Suprapubic skin (tissue), 4 donors: ENCODE measurements around the gene PPP1R37. TPM values are rescaled to one million over a fixed set of nuclear protein-coding genes. Genes with fewer than 3 reads are reported as not detected.

Experiments
- DNase-seq, 2 donors: peaks; one replicate each; pipeline ENCODE4 v3.0.0-alpha.2; 2019; ENCODE audit warnings: low spot score in 2 of 2
- H3K27ac ChIP-seq: fragments of 200-600 bp; sonication (generic); one replicate; pipeline ENCODE4 v1.5.1; 2019
- H3K27me3 ChIP-seq: fragments of 200-600 bp; sonication (generic); one replicate; pipeline ENCODE4 v1.5.1; 2019
- H3K36me3 ChIP-seq: fragments of 200-600 bp; sonication (generic); one replicate; pipeline ENCODE4 v1.5.1; 2019
- H3K4me1 ChIP-seq: fragments of 200-600 bp; sonication (generic); one replicate; pipeline ENCODE4 v1.5.1; 2019
- H3K4me3 ChIP-seq: fragments of 200-600 bp; sonication (generic); one replicate; pipeline ENCODE4 v1.5.1; 2019; ENCODE audit warnings: mild to moderate bottlenecking
- H3K9me3 ChIP-seq: fragments of 200-600 bp; sonication (generic); one replicate; pipeline ENCODE4 v1.5.1; 2019
- EP300 ChIP-seq: sonication (generic); formaldehyde crosslinking; IDR thresholded peaks from one replicate; pipeline ENCODE4 v1.6.1; 2017; ENCODE audit warnings: antibody characterized with exemption
- POLR2A ChIP-seq, 2 donors: fragments of 450-650 bp; IDR thresholded peaks; one replicate each; pipeline ENCODE4 v1.6.1; 2017; ENCODE audit warnings: antibody characterized with exemption in 2 of 2, mild to moderate bottlenecking in 2 of 2, moderate library complexity in 2 of 2
- POLR2AphosphoS5 ChIP-seq, 3 donors: sonication (generic); formaldehyde crosslinking; IDR thresholded peaks; one replicate each; pipeline ENCODE4 v1.6.1; 2017; ENCODE audit warnings: antibody characterized with exemption in 3 of 3
- WGBS: methylation state at CpG from one replicate; pipeline ENCODE4 v1.1.5; 2018; 5-methylcytosine and 5-hydroxymethylcytosine counted together
- total RNA-seq, 4 donors: library from RNA; depleted of rRNA; stranded (reverse); fragments of >200 nt; gene quantifications; one replicate each; pipeline ENCODE4 v1.1.0, GENCODE V29; 2016
- TF ChIP-seq, protein P1 (sequence below), 2 donors: fragments of 200-600 bp in 1 of 2; fragments of 450-650 bp in 1 of 2; sonication (generic) in 1 of 2; IDR thresholded peaks; one replicate each; pipeline ENCODE4 v1.5.1; 2016 to 2019; ENCODE audit warnings: antibody characterized with exemption in 2 of 2, mild to moderate bottlenecking in 1 of 2, moderate library complexity in 1 of 2

Gene PPP1R37
- total RNA-seq, 4 donors from 2014 or later, result 24.6 to 43.1 (median 33.5) TPM

GRCh38 chr19:45146251-45146650, 53.3 kb downstream of the PPP1R37 start:
- 52% methylated on average over 12 of the region's 13 CpGs for WGBS
- DNase-seq, result no peak
- Histone ChIP-seq H3K4me3 (no peak overlapping the region), H3K9me3 (no peaks in the 10 kb centered on the region), H3K4me1 (peaks cover 7% of the 10 kb centered on the region), H3K27ac (no peak overlapping the region), H3K36me3 (peaks cover 61% of the 10 kb centered on the region), H3K27me3 (no peaks in the 10 kb centered on the region)
- TF ChIP-seq, protein P1, sequence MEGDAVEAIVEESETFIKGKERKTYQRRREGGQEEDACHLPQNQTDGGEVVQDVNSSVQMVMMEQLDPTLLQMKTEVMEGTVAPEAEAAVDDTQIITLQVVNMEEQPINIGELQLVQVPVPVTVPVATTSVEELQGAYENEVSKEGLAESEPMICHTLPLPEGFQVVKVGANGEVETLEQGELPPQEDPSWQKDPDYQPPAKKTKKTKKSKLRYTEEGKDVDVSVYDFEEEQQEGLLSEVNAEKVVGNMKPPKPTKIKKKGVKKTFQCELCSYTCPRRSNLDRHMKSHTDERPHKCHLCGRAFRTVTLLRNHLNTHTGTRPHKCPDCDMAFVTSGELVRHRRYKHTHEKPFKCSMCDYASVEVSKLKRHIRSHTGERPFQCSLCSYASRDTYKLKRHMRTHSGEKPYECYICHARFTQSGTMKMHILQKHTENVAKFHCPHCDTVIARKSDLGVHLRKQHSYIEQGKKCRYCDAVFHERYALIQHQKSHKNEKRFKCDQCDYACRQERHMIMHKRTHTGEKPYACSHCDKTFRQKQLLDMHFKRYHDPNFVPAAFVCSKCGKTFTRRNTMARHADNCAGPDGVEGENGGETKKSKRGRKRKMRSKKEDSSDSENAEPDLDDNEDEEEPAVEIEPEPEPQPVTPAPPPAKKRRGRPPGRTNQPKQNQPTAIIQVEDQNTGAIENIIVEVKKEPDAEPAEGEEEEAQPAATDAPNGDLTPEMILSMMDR (IDR thresholded peaks at IDR 0.05), result no peak
- TF ChIP-seq POLR2A (IDR thresholded peaks at IDR 0.05) (no peak), EP300 (no peak), POLR2AphosphoS5 (IDR thresholded peaks at IDR 0.05) (no peak)

DNA sequence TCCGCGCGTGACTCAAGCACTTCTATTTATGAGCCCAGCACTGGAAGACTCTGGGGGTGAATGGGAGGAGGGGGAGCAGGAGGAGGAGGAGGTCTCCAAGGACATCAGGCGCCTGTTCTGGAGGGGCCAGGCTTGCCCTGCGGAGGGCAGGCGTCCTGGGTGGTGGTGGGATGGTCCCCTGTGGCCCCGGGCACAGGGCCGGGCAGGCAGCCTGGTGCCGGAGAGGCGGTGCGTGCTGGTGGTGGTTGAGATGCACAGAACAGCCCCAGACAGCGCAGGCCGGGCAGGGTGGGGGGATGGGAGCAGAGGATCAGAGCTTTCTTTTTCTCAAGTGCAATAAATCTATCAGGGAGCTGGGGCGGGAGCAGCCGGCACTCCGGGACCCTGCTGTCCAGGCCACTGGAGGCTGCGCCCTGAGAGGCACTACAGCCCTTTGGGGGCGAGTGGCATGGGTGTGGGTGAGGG, 53.8 kb downstream of the PPP1R37 start:
- Histone ChIP-seq H3K27ac (no peak overlapping the region), H3K4me3 (no peak overlapping the region), H3K9me3 (no peaks in the 10 kb centered on the region), H3K27me3 (peaks cover 5% of the 10 kb centered on the region), H3K36me3 (peaks cover 56% of the 10 kb centered on the region), H3K4me1 (peaks cover 12% of the 10 kb centered on the region)
- TF ChIP-seq EP300 (no peak), POLR2A (IDR thresholded peaks at IDR 0.05) (no peak), POLR2AphosphoS5 (IDR thresholded peaks at IDR 0.05) (no peak)
- TF ChIP-seq, protein P1 (IDR thresholded peaks at IDR 0.05), result no peak
- 66% methylated on average over 17 of the region's 18 CpGs for WGBS
- no peak for DNase-seq

DNA sequence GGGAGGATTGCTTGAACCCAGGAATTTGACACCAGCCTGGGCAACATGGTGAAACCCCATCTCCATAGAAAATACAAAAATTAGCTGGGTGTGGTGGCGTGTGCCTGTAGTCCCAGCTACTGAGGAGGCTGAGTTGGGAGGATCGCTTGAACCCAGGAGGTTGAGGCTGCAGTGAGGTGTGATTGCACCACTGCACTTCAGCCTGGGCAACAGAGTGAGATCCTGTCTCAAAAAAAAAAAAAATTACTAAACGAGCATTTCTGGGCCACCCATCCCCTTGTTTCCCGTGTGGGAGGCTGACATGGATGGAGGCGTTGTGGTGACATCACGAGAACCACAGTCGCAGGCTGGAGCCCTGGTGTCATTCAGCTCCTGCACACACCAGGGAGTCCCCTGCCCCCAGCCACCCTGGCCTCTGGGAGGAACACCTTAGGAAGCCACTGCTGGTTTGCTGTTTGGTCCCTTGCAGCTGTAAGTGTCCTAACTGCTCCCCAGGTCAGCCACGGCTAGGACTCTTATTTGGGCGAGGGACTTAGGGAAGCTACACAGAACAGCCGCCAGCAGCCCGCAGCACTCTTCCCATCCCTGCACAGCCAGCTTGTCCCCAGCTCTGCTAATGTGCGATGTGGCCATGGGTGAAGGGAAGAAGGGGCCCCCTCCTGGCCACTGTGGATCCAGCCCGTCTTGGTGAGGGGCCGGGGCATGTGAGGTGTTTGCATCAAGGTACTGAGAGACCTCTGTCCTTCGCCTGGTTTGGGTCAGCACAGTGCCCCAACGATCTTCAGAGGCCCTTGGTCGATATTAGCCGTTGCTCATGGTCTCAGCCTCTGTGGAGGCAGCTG, 55.1 kb downstream of the PPP1R37 start:
- TF ChIP-seq POLR2A (IDR thresholded peaks at IDR 0.05) (no peak), POLR2AphosphoS5 (IDR thresholded peaks at IDR 0.05) (no peak), EP300 (no peak)
- TF ChIP-seq, protein P1 (IDR thresholded peaks at IDR 0.05), result no peak
- no peak overlapping the region for H3K27ac ChIP-seq
- no peak for DNase-seq
- no peak overlapping the region for H3K4me3 ChIP-seq
- peaks cover 11% of the 10 kb centered on the region for H3K27me3 ChIP-seq
- WGBS, result 84% methylated on average over 12 of the region's 18 CpGs
- peaks cover 25% of the 10 kb centered on the region for H3K4me1 ChIP-seq
- no peaks in the 10 kb centered on the region for H3K9me3 ChIP-seq
- H3K36me3 ChIP-seq, result peaks cover 43% of the 10 kb centered on the region

DNA sequence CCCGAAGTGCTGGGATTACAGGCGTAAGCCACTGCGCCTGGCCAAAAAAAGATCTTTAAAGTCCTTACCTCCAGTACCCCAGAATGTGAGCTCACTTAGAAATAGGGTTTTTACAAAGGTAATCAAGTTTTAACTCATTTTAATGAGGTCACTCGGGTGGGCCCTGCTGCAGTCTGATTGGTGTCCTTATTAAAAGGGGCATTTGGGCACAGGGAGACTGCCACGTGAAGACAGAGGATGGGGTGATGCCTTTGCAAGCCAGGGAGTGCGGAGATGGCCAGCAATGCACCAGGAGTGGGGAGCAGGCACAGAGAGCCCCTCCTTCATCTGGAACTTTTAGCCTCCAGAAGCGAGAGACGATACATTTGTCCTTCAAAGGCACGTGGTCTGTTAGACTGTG, 56.1 kb downstream of the PPP1R37 start:
- DNase-seq, result no peak
- H3K27me3 ChIP-seq, result peaks cover 15% of the 10 kb centered on the region
- H3K4me3 ChIP-seq, result no peak overlapping the region
- TF ChIP-seq POLR2A (IDR thresholded peaks at IDR 0.05) (no peak), POLR2AphosphoS5 (IDR thresholded peaks at IDR 0.05) (no peak), EP300 (no peak)
- TF ChIP-seq, protein P1 (IDR thresholded peaks at IDR 0.05), result no peak
- H3K4me1 ChIP-seq, result peaks cover 35% of the 10 kb centered on the region
- no peaks in the 10 kb centered on the region for H3K9me3 ChIP-seq
- no peak overlapping the region for H3K27ac ChIP-seq
- 82% methylated on average over 9 of the region's 9 CpGs for WGBS
- peaks cover 33% of the 10 kb centered on the region for H3K36me3 ChIP-seq

GRCh38 chr19:45150180-45150579, 57.2 kb downstream of the PPP1R37 start:
- Histone ChIP-seq H3K4me3 (no peak overlapping the region), H3K27ac (no peak overlapping the region), H3K9me3 (no peaks in the 10 kb centered on the region), H3K27me3 (peaks cover 15% of the 10 kb centered on the region), H3K36me3 (peaks cover 24% of the 10 kb centered on the region), H3K4me1 (peaks cover 36% of the 10 kb centered on the region)
- DNase-seq, result no peak
- WGBS, result 91% methylated on average over 4 of the region's 4 CpGs
- TF ChIP-seq POLR2AphosphoS5 (IDR thresholded peaks at IDR 0.05), result no peak
- TF ChIP-seq EP300, result no peak
- TF ChIP-seq, protein P1 (IDR thresholded peaks at IDR 0.05), result no peak
- no peak for TF ChIP-seq POLR2A (IDR thresholded peaks at IDR 0.05)
